Suprapubic skin (tissue), 3 donors: ENCODE measurements around the gene SLC9A8.

Experiments
- CTCF ChIP-seq, 2 donors: fragments of 200-600 bp in 1 of 2; fragments of 450-650 bp in 1 of 2; sonication (generic) in 1 of 2; IDR thresholded peaks; one replicate each; pipeline ENCODE4 v1.5.1; 2016 to 2019; ENCODE audit warnings: antibody characterized with exemption in 2 of 2, mild to moderate bottlenecking in 1 of 2, moderate library complexity in 1 of 2
- POLR2A ChIP-seq, 2 donors: fragments of 450-650 bp; IDR thresholded peaks; one replicate each; pipeline ENCODE4 v1.6.1; 2017; ENCODE audit warnings: antibody characterized with exemption in 2 of 2, mild to moderate bottlenecking in 2 of 2, moderate library complexity in 2 of 2

DNA sequence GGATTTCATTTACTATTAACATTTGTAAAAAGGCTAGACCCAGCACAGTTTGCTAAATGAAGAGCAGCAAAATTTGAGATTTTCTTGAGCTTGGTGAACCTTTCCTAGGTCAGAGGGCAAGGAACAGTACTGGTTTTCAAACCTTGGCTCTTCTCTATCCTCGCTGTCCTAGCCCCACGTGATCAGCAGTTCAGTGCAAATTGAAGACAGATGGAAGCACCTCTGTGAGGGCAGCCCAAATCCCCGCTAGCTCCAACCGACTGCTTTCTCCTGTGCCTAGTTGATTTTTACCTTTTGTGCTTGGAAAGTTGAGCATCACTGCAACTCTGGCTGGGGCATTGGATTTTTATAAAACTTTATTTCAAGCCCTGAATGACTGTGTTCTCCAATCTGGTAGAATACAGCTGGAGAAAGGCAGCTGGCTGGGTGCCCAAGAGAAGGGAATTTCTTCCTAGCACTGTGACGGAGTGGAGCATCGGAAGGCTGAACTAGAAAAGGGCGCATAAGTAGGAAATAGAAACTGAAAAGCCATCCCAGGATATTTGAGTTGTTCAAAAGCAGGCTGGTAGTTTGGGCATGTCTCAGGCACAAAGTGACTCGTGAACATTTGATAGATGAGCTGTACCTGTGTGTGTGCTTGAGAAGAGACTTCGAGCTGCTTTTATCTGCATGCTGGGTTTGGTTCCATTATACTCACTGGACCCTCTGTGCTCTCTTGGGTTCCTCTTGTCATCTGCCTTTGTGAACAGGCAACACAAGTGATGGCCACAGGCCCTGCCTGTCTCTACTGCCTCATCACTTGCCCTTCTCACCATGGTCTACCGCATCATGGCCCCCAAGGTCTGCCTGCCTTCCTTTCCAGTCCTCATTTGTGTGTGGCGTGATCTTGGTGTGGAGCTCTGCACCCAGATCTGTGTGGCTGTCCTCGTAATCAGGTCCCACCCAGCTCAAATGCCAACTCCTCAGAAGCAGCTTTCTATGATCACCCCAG, 125.8 kb downstream of the SLC9A8 start:
- no peak for TF ChIP-seq CTCF (IDR thresholded peaks at IDR 0.05)
- no peak for TF ChIP-seq POLR2A (IDR thresholded peaks at IDR 0.05)
